Choroid plexus epithelial cell (primary cell): ENCODE data around the gene PAK6.

ENCODE experiments used
- DNase-seq: peaks from one replicate; pipeline ENCODE4 v3.0.0-alpha.2; 2010; ENCODE audit warnings: low read depth
- H3K4me3 ChIP-seq: 2 replicates; pipeline ENCODE4 v1.5.1; 2011; ENCODE audit warnings: low read depth, mild to moderate bottlenecking, control low read depth, low read length, moderate library complexity
- CTCF ChIP-seq: conservative IDR thresholded peaks from 2 replicates; pipeline ENCODE4 v1.5.1; 2011; ENCODE audit warnings: low read depth, mild to moderate bottlenecking, control low read depth, inconsistent platforms, low read length, moderate library complexity

PAK6 gene

GRCh38 chr15:40297356-40297755 lies 58.5 kb downstream of the PAK6 start:
- DNase-seq: no peak
- TF ChIP-seq CTCF: no peak
- no peak overlapping the region for H3K4me3 ChIP-seq

GRCh38 chr15:40298216-40298935 lies 59.5 kb downstream of the PAK6 start:
- no peak for DNase-seq
- H3K4me3 ChIP-seq: no peak overlapping the region
- TF ChIP-seq CTCF: no peak

- no peak for TF ChIP-seq CTCF
- H3K4me3 ChIP-seq: no peak overlapping the region
- no peak for DNase-seq
These were observed 61.5 kb downstream of the PAK6 start for GRCh38 chr15:40300367-40300766.

GRCh38 chr15:40300771-40301170 lies 61.9 kb downstream of the PAK6 start:
- H3K4me3 ChIP-seq: no peak overlapping the region
- DNase-seq: no peak
- TF ChIP-seq CTCF: no peak

GRCh38 chr15:40301467-40302179 lies 62.8 kb downstream of the PAK6 start:
- TF ChIP-seq CTCF: no peak
- H3K4me3 ChIP-seq: no peak overlapping the region
- no peak for DNase-seq

- TF ChIP-seq CTCF: no peak
- no peak for DNase-seq
- H3K4me3 ChIP-seq: no peak overlapping the region
These were observed 63.5 kb downstream of the PAK6 start for GRCh38 chr15:40302288-40302886.

GRCh38 chr15:40302981-40303380 lies 64.1 kb downstream of the PAK6 start:
- no peak for DNase-seq
- TF ChIP-seq CTCF: no peak
- H3K4me3 ChIP-seq: no peak overlapping the region
